Measurements from ENCODE around the gene APIP. TPM values are rescaled to one million over a fixed set of nuclear protein-coding genes. Genes with fewer than 3 reads are reported as not detected.

APIP gene
- total and polyA plus RNA-seq, 2 of the 8 experiments (the other 6 are each of a cell fraction or from before 2014, with no cell fraction given) = 10.4 to 25.7 TPM

GRCh38 chr11:34905666-34906065, 10.5 kb downstream of the APIP start (continued):
- no peak for TF ChIP-seq POLR2A (IDR thresholded peaks at IDR 0.05; ENCODE audit: control extremely low read depth in 1 of 2, low read depth in 2 of 2, low read length in 2 of 2)
- no peak for TF ChIP-seq E2F6 (IDR thresholded peaks at IDR 0.05)
- no peak for TF ChIP-seq BACH1 (IDR thresholded peaks at IDR 0.05; ENCODE audit: low read length)
- no peak for TF ChIP-seq TCF12 (IDR thresholded peaks at IDR 0.05; ENCODE audit: low read depth, low read length)
- TF ChIP-seq CBX5 (IDR thresholded peaks at IDR 0.05; ENCODE audit: low read depth, low read length) = no peak
- TF ChIP-seq SP4 (IDR thresholded peaks at IDR 0.05; ENCODE audit: low read length) = no peak
- TF ChIP-seq CBX8 (IDR thresholded peaks at IDR 0.05; ENCODE audit: borderline replicate concordance, low read depth, low read length) = no peak
